Vagina (tissue), 2 donors: ENCODE data around the gene HOMEZ. TPM values are rescaled to one million over a fixed set of nuclear protein-coding genes. Genes with fewer than 3 reads are reported as not detected.

Source experiments
- DNase-seq, 2 donors: peaks; one replicate each; pipeline ENCODE4 v3.0.0-alpha.2; 2017; ENCODE audit errors: extremely low spot score in 2 of 2
- H3K27ac ChIP-seq: fragments of 200-600 bp; sonication (generic); one replicate; pipeline ENCODE4 v1.5.1; 2019
- H3K27me3 ChIP-seq: fragments of 200-600 bp; sonication (generic); one replicate; pipeline ENCODE4 v1.5.1; 2019
- H3K36me3 ChIP-seq, 2 donors: fragments of 200-600 bp; sonication (generic); one replicate each; pipeline ENCODE4 v1.5.1; 2017 to 2019
- H3K4me1 ChIP-seq: fragments of 200-600 bp; sonication (generic); one replicate; pipeline ENCODE4 v1.5.1; 2019
- H3K4me3 ChIP-seq, 2 donors: fragments of 200-600 bp; sonication (generic); 1 replicate in 1 of 2; 2 replicates in 1 of 2; pipeline ENCODE4 v1.5.1; 2016 to 2019
- H3K9me3 ChIP-seq: fragments of 200-600 bp; sonication (generic); one replicate; pipeline ENCODE4 v1.5.1; 2019
- POLR2A ChIP-seq, 2 donors: fragments of 450-650 bp; IDR thresholded peaks; one replicate each; pipeline ENCODE4 v1.6.1; 2017; ENCODE audit warnings: antibody characterized with exemption in 2 of 2, mild to moderate bottlenecking in 2 of 2, moderate library complexity in 2 of 2
- POLR2AphosphoS5 ChIP-seq, 2 donors: sonication (generic); formaldehyde crosslinking; IDR thresholded peaks; one replicate each; pipeline ENCODE4 v1.9.0; 2017; ENCODE audit warnings: antibody characterized with exemption in 2 of 2, mild to moderate bottlenecking in 2 of 2, low read depth in 1 of 2; ENCODE audit not compliant: insufficient read depth in 1 of 2
- intact Hi-C: fragments of 100-400 bp; cut with DNase I; formaldehyde crosslinking; loops from one replicate; pipeline ENCODE4 v1.15.1; 2023
- total RNA-seq: library from RNA; depleted of rRNA; stranded (reverse); fragments of >200 nt; gene quantifications from one replicate; pipeline ENCODE4 v1.2.3, GENCODE V29; 2016
- TF ChIP-seq, protein P1 (sequence below), 3 experiments: fragments of 450-650 bp in 2 of 3; fragments of 200-600 bp in 1 of 3; sonication (generic) in 1 of 3; IDR thresholded peaks; one replicate each; pipeline ENCODE4 v1.5.1; 2017 to 2019; ENCODE audit warnings: antibody characterized with exemption in 3 of 3, mild to moderate bottlenecking in 2 of 3, moderate library complexity in 2 of 3

The HOMEZ gene
- total RNA-seq, 1 donor from 2014 or later = 13.5 TPM

DNA sequence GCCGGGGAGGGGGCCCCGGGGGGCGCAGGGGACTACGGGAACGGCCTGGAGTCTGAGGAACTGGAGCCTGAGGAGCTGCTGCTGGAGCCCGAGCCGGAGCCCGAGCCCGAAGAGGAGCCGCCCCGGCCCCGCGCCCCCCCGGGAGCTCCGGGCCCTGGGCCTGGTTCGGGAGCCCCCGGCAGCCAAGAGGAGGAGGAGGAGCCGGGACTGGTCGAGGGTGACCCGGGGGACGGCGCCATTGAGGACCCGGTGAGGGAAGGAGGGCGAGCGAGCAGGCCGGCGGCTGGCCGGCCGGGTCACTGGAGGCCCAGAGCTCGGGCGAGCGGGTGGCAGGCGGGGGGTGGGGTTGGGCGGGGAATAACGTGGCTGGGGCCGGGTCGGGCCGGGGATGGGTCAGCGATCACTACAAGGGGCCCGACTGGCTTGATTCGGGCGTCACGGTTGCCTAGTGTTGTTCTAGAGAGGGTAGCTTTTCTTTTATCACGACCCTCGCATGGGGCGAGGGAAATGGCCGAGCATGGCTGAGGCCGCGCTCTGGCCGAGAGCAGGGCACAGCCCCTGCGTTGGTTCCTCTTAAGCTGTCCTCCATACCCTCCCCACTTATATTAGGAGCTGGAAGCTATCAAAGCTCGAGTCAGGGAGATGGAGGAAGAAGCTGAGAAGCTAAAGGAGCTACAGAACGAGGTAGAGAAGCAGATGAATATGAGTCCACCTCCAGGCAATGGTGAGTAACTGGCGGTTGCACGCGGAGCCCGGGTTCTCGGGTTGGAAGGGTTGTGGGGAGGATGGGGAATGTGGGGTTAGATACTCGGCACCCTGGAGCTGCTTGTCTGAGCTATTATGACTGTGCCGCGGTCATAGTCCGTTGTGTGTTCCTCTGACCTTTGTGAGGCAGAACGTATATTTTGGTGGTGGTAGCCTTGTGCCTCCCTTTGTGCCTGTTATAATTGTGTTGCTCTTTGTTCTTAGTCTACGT, 35.9 kb upstream of the HOMEZ start:
- H3K4me3 ChIP-seq = peak overlapping the region; percentile 82 to 99
- DNase-seq = no peak
- TF ChIP-seq POLR2AphosphoS5 (IDR thresholded peaks at IDR 0.05; ENCODE audit: insufficient read depth in 1 of 2, low read depth in 1 of 2) = peak in 1 of 2 donors; percentile 35
- TF ChIP-seq POLR2A (IDR thresholded peaks at IDR 0.05) = no peak
- no peaks in the 10 kb centered on the region for H3K27me3 ChIP-seq
- intact Hi-C loops = loop anchor here (5.0 to 10.0 kb wide), 3 partner anchors 57 to 240 kb away; partner anchors contain the start of gene NGDN
- H3K36me3 ChIP-seq = peaks cover 0 to 29% of the 10 kb centered on the region in 2 donors
- no peaks in the 10 kb centered on the region for H3K9me3 ChIP-seq
- H3K4me1 ChIP-seq = peaks cover 26% of the 10 kb centered on the region
- H3K27ac ChIP-seq = peak overlapping the region; percentile 97

- TF ChIP-seq POLR2A (IDR thresholded peaks at IDR 0.05) = peak in 1 of 2 donors; percentile 81
- TF ChIP-seq, protein P1, sequence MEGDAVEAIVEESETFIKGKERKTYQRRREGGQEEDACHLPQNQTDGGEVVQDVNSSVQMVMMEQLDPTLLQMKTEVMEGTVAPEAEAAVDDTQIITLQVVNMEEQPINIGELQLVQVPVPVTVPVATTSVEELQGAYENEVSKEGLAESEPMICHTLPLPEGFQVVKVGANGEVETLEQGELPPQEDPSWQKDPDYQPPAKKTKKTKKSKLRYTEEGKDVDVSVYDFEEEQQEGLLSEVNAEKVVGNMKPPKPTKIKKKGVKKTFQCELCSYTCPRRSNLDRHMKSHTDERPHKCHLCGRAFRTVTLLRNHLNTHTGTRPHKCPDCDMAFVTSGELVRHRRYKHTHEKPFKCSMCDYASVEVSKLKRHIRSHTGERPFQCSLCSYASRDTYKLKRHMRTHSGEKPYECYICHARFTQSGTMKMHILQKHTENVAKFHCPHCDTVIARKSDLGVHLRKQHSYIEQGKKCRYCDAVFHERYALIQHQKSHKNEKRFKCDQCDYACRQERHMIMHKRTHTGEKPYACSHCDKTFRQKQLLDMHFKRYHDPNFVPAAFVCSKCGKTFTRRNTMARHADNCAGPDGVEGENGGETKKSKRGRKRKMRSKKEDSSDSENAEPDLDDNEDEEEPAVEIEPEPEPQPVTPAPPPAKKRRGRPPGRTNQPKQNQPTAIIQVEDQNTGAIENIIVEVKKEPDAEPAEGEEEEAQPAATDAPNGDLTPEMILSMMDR (IDR thresholded peaks at IDR 0.05) = no peak
- TF ChIP-seq POLR2AphosphoS5 (IDR thresholded peaks at IDR 0.05; ENCODE audit: insufficient read depth in 1 of 2, low read depth in 1 of 2) = peak; percentile 95
- H3K36me3 ChIP-seq = peaks cover 0 to 29% of the 10 kb centered on the region in 2 donors
- H3K27me3 ChIP-seq = no peaks in the 10 kb centered on the region
- DNase-seq = peak; percentile 100
- H3K9me3 ChIP-seq = no peaks in the 10 kb centered on the region
- intact Hi-C loops = loop anchor here (5.0 to 10.0 kb wide), 3 partner anchors 56 to 241 kb away; partner anchors contain the start of gene NGDN
- peak within 1 kb of the TSS; percentile 82 to 99 for H3K4me3 ChIP-seq
- H3K4me1 ChIP-seq = peaks cover 26% of the 10 kb centered on the region
- peak within 1 kb of the TSS; percentile 97 for H3K27ac ChIP-seq
Observed at GRCh38 chr14:23320584-23321571, 34.9 kb upstream of the HOMEZ start, which contains the start of gene PABPN1. Gene PABPN1 (plus strand): TSS chr14:23321457. CDS start chr14:23321470, 13 bp downstream.

GRCh38 chr14:23319746-23320583, 34.0 kb upstream of the HOMEZ start:
- TF ChIP-seq POLR2A (IDR thresholded peaks at IDR 0.05) (no peak), POLR2AphosphoS5 (IDR thresholded peaks at IDR 0.05; ENCODE audit: insufficient read depth in 1 of 2, low read depth in 1 of 2) (no peak)
- TF ChIP-seq, protein P1 (IDR thresholded peaks at IDR 0.05) = no peak
- peaks cover 26% of the 10 kb centered on the region for H3K4me1 ChIP-seq
- peak overlapping the region; percentile 39 to 82 for H3K4me3 ChIP-seq
- intact Hi-C loops = loop anchor here (5.0 to 10.0 kb wide), 3 partner anchors 55 to 242 kb away; partner anchors contain the start of gene NGDN
- no peak for DNase-seq
- peak overlapping the region; percentile 97 for H3K27ac ChIP-seq
- H3K9me3 ChIP-seq = no peaks in the 10 kb centered on the region
- peaks cover 0 to 25% of the 10 kb centered on the region in 2 donors for H3K36me3 ChIP-seq
- H3K27me3 ChIP-seq = no peaks in the 10 kb centered on the region

- H3K9me3 ChIP-seq = no peaks in the 10 kb centered on the region
- no peak overlapping the region for H3K4me3 ChIP-seq
- no peaks in the 10 kb centered on the region for H3K36me3 ChIP-seq
- no peak for DNase-seq
- peaks cover 9% of the 10 kb centered on the region for H3K4me1 ChIP-seq
- TF ChIP-seq POLR2A (IDR thresholded peaks at IDR 0.05) (no peak), POLR2AphosphoS5 (IDR thresholded peaks at IDR 0.05; ENCODE audit: insufficient read depth in 1 of 2, low read depth in 1 of 2) (no peak)
- TF ChIP-seq, protein P1 (IDR thresholded peaks at IDR 0.05) = no peak
- intact Hi-C loops = no loop called here
- no peaks in the 10 kb centered on the region for H3K27me3 ChIP-seq
- no peak overlapping the region for H3K27ac ChIP-seq
Observed at GRCh38 chr14:23316300-23316699, 30.4 kb upstream of the HOMEZ start.
